ENCODE results near the gene CREG2.

DNA sequence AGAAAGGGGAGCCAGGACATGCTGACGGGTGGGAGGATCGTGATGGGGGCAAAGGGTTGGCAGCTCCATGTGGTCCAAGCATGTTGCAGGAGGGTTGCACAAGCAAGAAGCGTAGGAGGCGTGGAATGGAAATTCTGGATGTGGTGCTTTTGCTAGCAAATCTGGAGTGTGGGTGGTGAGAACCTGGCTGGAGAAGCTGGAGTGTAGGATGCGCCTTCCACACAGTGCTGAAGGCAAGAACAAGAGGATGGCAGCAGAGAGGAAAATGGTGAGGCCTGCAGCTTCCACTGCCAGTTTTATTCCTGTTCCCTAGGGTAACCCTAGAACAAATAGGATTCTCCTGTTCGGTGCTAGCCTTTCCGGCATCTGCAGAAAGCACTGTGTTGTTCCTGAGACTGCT, 22.4 kb downstream of the CREG2 start:
- TF ChIP-seq POLR2AphosphoS5 (IDR thresholded peaks at IDR 0.05): no peak
- TF ChIP-seq POLR2A (IDR thresholded peaks at IDR 0.05): no peak
- TF ChIP-seq, protein P1, sequence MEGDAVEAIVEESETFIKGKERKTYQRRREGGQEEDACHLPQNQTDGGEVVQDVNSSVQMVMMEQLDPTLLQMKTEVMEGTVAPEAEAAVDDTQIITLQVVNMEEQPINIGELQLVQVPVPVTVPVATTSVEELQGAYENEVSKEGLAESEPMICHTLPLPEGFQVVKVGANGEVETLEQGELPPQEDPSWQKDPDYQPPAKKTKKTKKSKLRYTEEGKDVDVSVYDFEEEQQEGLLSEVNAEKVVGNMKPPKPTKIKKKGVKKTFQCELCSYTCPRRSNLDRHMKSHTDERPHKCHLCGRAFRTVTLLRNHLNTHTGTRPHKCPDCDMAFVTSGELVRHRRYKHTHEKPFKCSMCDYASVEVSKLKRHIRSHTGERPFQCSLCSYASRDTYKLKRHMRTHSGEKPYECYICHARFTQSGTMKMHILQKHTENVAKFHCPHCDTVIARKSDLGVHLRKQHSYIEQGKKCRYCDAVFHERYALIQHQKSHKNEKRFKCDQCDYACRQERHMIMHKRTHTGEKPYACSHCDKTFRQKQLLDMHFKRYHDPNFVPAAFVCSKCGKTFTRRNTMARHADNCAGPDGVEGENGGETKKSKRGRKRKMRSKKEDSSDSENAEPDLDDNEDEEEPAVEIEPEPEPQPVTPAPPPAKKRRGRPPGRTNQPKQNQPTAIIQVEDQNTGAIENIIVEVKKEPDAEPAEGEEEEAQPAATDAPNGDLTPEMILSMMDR (IDR thresholded peaks at IDR 0.05): no peak
